Renal cortex interstitium (tissue), 3 donors: ENCODE results near the gene BEND3. TPM values are rescaled to one million over a fixed set of nuclear protein-coding genes. Genes with fewer than 3 reads are reported as not detected.

Experiments
- polyA plus RNA-seq, 3 donors: library from polyadenylated mRNA; unstranded; fragments of 120-200 nt; gene quantifications; one replicate each; pipeline ENCODE4 v1.2.1, GENCODE V29; 2013; ENCODE audit not compliant: insufficient read length in 3 of 3

The BEND3 gene
- polyA plus RNA-seq, 3 donors, result 8.8 to 10.8 (median 10.2) TPM

Other genes with a start within 250 kb of the BEND3 start
- 1,000 to 10,000 TPM in 2 of 3 donors, 100 to 1,000 TPM in 1; 902 to 1,282 (median 1,220) TPM for gene CD24, start 140.8 kb downstream of the BEND3 start, polyA plus RNA-seq
- gene MTRES1, start 87.3 kb downstream of the BEND3 start, polyA plus RNA-seq, result 10 to 100 TPM; 38.3 to 53.1 (median 41.5) TPM